HG02763 (cell line): ENCODE data around the gene CDC5L.
"Not testable (repeated sequence)": the region's sequence is repeated elsewhere in the genome, so short reads cannot be mapped to it uniquely, and the experiment has no call there.

Source experiments
- ATAC-seq: cut with Tn5 transposase; IDR thresholded peaks from one replicate; pipeline ENCODE4 v1.9.1; 2021; ENCODE audit warnings: mild to moderate bottlenecking, moderate library complexity; ENCODE audit not compliant: unreplicated experiment

CDC5L gene

GRCh38 chr6:44449181-44449580 is 61.7 kb downstream of the CDC5L start:
- not testable (repeated sequence) for ATAC-seq

- ATAC-seq = no peak
Observed at GRCh38 chr6:44451803-44452695, 64.5 kb downstream of the CDC5L start.

- ATAC-seq = no peak
Observed at GRCh38 chr6:44452725-44453124, 65.2 kb downstream of the CDC5L start.

GRCh38 chr6:44453146-44453545 is 65.6 kb downstream of the CDC5L start:
- ATAC-seq = no peak

GRCh38 chr6:44454198-44454597 is 66.7 kb downstream of the CDC5L start:
- no peak for ATAC-seq

GRCh38 chr6:44456070-44456965 is 68.8 kb downstream of the CDC5L start:
- no peak for ATAC-seq

- ATAC-seq = no peak
Observed at GRCh38 chr6:44456966-44457292, 69.4 kb downstream of the CDC5L start.

GRCh38 chr6:44457596-44457995 is 70.1 kb downstream of the CDC5L start:
- no peak for ATAC-seq

GRCh38 chr6:44458551-44458950 is 71.0 kb downstream of the CDC5L start:
- ATAC-seq = no peak

- no peak for ATAC-seq
Observed at GRCh38 chr6:44462335-44462734, 74.8 kb downstream of the CDC5L start.

- no peak for ATAC-seq
Observed at GRCh38 chr6:44462797-44463727, 75.6 kb downstream of the CDC5L start.

- no peak for ATAC-seq
Observed at GRCh38 chr6:44463728-44464450, 76.4 kb downstream of the CDC5L start.

GRCh38 chr6:44464527-44465310 is 77.2 kb downstream of the CDC5L start:
- ATAC-seq = no peak

- ATAC-seq = no peak
Observed at GRCh38 chr6:44466955-44467354, 79.4 kb downstream of the CDC5L start.

GRCh38 chr6:44468835-44469234 is 81.3 kb downstream of the CDC5L start:
- no peak for ATAC-seq

GRCh38 chr6:44470115-44470464 is 82.6 kb downstream of the CDC5L start:
- no peak for ATAC-seq

GRCh38 chr6:44470746-44471145 is 83.2 kb downstream of the CDC5L start:
- no peak for ATAC-seq

- no peak for ATAC-seq
Observed at GRCh38 chr6:44471271-44471981, 83.9 kb downstream of the CDC5L start.
